K562 (cell line): ENCODE results near the gene SLC25A33. TPM values are rescaled to one million over a fixed set of nuclear protein-coding genes. Genes with fewer than 3 reads are reported as not detected.

ENCODE experiments used
- BMI1 ChIP-seq: fragments of 150-350 bp; IDR thresholded peaks from 2 replicates; pipeline ENCODE4 v1.6.1; 2014; ENCODE audit warnings: low read length
- CTBP1 ChIP-seq: fragments of 450-650 bp; IDR thresholded peaks from 2 replicates; pipeline ENCODE4 v1.6.1; 2016; ENCODE audit warnings: borderline replicate concordance
- EGR1 ChIP-seq: fragments of 450-650 bp; conservative IDR thresholded peaks from 2 replicates; pipeline ENCODE4 v1.6.1; 2017; ENCODE audit warnings: mild to moderate bottlenecking
- EZH2 ChIP-seq: IDR thresholded peaks from 2 replicates; pipeline ENCODE4 v1.6.1; 2012; ENCODE audit warnings: low read depth, mild to moderate bottlenecking, inconsistent platforms, low read length, borderline replicate concordance
- IRF9 ChIP-seq: fragments of 450-650 bp; IDR thresholded peaks from 2 replicates; pipeline ENCODE4 v1.6.1; 2016; ENCODE audit warnings: missing biosample characterization, missing genetic modification characterization
- LEF1 ChIP-seq: fragments of 450-650 bp; IDR thresholded peaks from 2 replicates; pipeline ENCODE4 v1.6.1; 2016; ENCODE audit warnings: mild to moderate bottlenecking
- THAP12 ChIP-seq: fragments of 250-450 bp; sonication (Bioruptor Pico); IDR thresholded peaks from 2 replicates; pipeline ENCODE4 v1.9.0; 2021; ENCODE audit warnings: mild to moderate bottlenecking, inconsistent platforms
- ZNF239 ChIP-seq: fragments of 250-450 bp; sonication (Bioruptor Pico); IDR thresholded peaks from 2 replicates; pipeline ENCODE4 v1.4.0; 2020; ENCODE audit warnings: mild to moderate bottlenecking
- polyA plus RNA-seq, 8 experiments: library from polyadenylated mRNA; depleted of rRNA in 4 of 8; stranded (reverse) in 5 of 8; unstranded in 3 of 8; fragments of >200 nt; fragmentation: Nextera tagmentation in 2 of 8; fragmentation: Illumina TruSeq in 1 of 8; extraction: Ambion mirVana in 2 of 8; extraction: Trizol in 1 of 8; gene quantifications; 2 replicates each; pipeline versions ENCODE4 v1.2.1 to v1.2.3, GENCODE V29; 2011 to 2014; ENCODE audit warnings: inconsistent platforms in 1 of 8, missing spikeins in 1 of 8
- total RNA-seq, 7 experiments: library from RNA; depleted of rRNA in 6 of 7; stranded (reverse); fragments of >200 nt in 6 of 7; fragmentation: Illumina TruSeq in 2 of 7; extraction: Trizol in 2 of 7; gene quantifications; 2 replicates each; pipeline versions ENCODE4 v1.2.1 to v1.2.3, GENCODE V29; 2011 to 2021; ENCODE audit warnings: low replicate concordance in 1 of 7
- TF ChIP-seq, protein P1 (sequence below), 2 experiments: fragments of 450-650 bp in 1 of 2; sonication (generic) in 1 of 2; formaldehyde crosslinking in 1 of 2; IDR thresholded peaks in 1 of 2; conservative IDR thresholded peaks in 1 of 2; 2 replicates each; pipeline versions ENCODE4 v1.6.1 to v1.8.1; 2016 to 2023; ENCODE audit warnings: mild to moderate bottlenecking in 2 of 2, moderate library complexity in 2 of 2, inconsistent platforms in 1 of 2, missing genetic modification reagents in 1 of 2
- TF ChIP-seq, protein P2 (sequence below): sonication (generic); formaldehyde crosslinking; IDR thresholded peaks from 2 replicates; pipeline ENCODE4 v1.8.1; 2022; ENCODE audit warnings: missing genetic modification reagents
- TF ChIP-seq, protein P3 (sequence below): fragments of 450-650 bp; formaldehyde crosslinking; IDR thresholded peaks from 2 replicates; pipeline ENCODE4 v1.4.0; 2022; ENCODE audit warnings: missing genetic modification characterization
- TF ChIP-seq, protein P4 (sequence below), 2 experiments: fragments of 450-650 bp; IDR thresholded peaks; 2 replicates each; pipeline ENCODE4 v1.6.1; 2016; ENCODE audit warnings: mild to moderate bottlenecking in 2 of 2, borderline replicate concordance in 1 of 2, low read depth in 1 of 2, moderate library complexity in 1 of 2

SLC25A33 gene
- total and polyA plus RNA-seq, 9 of the 15 experiments (the other 6 are each of a cell fraction or from before 2014, with no cell fraction given) = 3.2 to 23.5 (median 17.5) TPM

- TF ChIP-seq IRF9 (tag) (no peak), EGR1 (peak; percentile 69), CTBP1 (peak; percentile 40; the same call in 1 of the 2 replicates), BMI1 (no peak), LEF1 (no peak), ZNF239 (CRISPR knock-in tag) (no peak), THAP12 (CRISPR knock-in tag) (no peak), EZH2 (no peak)
- TF ChIP-seq, protein P1, sequence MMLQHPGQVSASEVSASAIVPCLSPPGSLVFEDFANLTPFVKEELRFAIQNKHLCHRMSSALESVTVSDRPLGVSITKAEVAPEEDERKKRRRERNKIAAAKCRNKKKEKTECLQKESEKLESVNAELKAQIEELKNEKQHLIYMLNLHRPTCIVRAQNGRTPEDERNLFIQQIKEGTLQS (IDR thresholded peaks at IDR 0.05) = peak; percentile 87
- TF ChIP-seq, protein P1 (CRISPR knock-in tag; conservative IDR thresholded peaks at IDR 0.05) = peak; percentile 71; the same call in 1 of the 2 replicates
- TF ChIP-seq, protein P2, sequence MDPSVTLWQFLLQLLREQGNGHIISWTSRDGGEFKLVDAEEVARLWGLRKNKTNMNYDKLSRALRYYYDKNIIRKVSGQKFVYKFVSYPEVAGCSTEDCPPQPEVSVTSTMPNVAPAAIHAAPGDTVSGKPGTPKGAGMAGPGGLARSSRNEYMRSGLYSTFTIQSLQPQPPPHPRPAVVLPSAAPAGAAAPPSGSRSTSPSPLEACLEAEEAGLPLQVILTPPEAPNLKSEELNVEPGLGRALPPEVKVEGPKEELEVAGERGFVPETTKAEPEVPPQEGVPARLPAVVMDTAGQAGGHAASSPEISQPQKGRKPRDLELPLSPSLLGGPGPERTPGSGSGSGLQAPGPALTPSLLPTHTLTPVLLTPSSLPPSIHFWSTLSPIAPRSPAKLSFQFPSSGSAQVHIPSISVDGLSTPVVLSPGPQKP (CRISPR knock-in tag) = no peak
- TF ChIP-seq, protein P3, sequence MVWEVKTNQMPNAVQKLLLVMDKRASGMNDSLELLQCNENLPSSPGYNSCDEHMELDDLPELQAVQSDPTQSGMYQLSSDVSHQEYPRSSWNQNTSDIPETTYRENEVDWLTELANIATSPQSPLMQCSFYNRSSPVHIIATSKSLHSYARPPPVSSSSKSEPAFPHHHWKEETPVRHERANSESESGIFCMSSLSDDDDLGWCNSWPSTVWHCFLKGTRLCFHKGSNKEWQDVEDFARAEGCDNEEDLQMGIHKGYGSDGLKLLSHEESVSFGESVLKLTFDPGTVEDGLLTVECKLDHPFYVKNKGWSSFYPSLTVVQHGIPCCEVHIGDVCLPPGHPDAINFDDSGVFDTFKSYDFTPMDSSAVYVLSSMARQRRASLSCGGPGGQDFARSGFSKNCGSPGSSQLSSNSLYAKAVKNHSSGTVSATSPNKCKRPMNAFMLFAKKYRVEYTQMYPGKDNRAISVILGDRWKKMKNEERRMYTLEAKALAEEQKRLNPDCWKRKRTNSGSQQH (CRISPR knock-in tag) = no peak
- TF ChIP-seq, protein P4, sequence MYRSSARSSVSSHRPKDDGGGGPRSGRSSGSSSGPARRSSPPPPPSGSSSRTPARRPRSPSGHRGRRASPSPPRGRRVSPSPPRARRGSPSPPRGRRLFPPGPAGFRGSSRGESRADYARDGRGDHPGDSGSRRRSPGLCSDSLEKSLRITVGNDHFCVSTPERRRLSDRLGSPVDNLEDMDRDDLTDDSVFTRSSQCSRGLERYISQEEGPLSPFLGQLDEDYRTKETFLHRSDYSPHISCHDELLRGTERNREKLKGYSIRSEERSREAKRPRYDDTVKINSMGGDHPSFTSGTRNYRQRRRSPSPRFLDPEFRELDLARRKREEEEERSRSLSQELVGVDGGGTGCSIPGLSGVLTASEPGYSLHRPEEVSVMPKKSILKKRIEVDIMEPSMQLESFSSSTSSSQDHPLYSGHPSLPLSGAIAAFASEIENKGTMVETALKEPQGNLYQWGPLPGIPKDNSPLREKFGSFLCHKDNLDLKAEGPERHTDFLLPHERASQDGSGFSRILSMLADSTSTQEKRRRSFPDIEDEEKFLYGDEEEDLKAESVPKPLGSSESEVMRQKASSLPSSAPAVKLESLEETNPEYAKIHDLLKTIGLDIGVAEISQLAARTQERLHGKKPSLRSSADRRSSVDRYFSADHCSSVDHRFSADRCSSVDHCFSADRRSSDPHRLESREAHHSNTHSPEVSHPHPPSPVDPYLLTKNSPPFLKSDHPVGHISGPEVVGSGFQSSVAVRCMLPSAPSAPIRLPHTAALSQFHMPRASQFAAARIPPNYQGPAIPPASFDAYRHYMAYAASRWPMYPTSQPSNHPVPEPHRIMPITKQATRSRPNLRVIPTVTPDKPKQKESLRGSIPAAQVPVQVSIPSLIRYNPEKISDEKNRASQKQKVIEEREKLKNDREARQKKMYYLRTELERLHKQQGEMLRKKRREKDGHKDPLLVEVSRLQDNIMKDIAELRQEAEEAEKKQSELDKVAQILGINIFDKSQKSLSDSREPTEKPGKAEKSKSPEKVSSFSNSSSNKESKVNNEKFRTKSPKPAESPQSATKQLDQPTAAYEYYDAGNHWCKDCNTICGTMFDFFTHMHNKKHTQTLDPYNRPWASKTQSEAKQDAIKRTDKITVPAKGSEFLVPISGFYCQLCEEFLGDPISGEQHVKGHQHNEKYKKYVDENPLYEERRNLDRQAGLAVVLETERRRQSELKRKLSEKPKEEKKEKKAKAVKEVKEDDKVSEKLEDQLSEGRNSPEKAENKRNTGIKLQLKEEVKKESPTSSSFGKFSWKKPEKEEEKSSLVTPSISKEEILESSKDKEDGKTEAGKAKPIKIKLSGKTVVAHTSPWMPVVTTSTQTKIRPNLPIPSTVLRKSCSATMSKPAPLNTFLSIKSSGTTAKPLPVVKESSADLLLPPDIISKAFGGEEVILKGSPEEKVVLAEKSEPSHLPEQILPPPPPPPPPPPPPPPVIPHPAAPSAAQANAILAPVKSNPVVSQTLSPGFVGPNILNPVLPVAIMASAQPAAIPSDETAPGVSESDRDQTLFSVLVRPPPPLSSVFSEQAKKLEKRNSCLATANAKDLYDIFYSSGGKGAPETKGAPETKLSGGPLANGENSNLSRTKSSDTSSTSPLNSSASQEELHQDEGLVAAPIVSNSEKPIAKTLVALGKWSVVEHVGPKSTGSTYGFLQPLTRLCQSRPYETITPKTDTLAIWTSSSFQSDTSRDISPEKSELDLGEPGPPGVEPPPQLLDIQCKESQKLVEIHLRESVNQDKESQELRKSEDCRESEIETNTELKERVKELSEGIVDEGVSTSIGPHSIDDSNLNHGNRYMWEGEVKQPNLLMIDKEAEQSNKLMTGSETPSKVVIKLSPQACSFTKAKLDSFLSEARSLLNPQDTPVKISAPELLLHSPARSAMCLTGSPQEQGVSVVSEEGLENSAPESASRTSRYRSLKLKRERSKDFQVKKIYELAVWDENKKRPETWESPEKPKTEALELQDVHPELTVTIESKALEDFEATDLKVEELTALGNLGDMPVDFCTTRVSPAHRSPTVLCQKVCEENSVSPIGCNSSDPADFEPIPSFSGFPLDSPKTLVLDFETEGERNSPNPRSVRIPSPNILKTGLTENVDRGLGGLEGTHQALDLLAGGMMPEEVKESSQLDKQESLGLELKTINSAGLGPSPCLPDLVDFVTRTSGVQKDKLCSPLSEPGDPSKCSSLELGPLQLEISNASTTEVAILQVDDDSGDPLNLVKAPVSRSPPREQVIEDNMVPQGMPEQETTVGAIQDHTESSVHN (IDR thresholded peaks at IDR 0.05; ENCODE audit: borderline replicate concordance in 1 of 2, low read depth in 1 of 2) = no peak
These were observed 10.1 kb upstream of the SLC25A33 start (continued) for GRCh38 chr1:9529190-9529589.
